ENCODE measurements around the gene SANBR.

Gene SANBR

GRCh38 chr2:61090386-61090921 lies 24.8 kb downstream of the SANBR start:
- peaks cover 8% of the 10 kb centered on the region; the same call in 1 of the 2 replicates for H3K36me3 ChIP-seq (ENCODE audit: insufficient read depth, low read depth, low read length)
- H3K9ac ChIP-seq (ENCODE audit: low read depth, low read length) = no peak overlapping the region
- H3K27me3 ChIP-seq (ENCODE audit: insufficient read depth, low read length) = no peaks in the 10 kb centered on the region
- H3K9me3 ChIP-seq (ENCODE audit: insufficient read depth, low read depth, low read length) = no peaks in the 10 kb centered on the region
- no peak overlapping the region for H3K27ac ChIP-seq (ENCODE audit: low read length)
- H3K4me1 ChIP-seq (ENCODE audit: insufficient read depth, low read length) = no peaks in the 10 kb centered on the region
- H3K4me3 ChIP-seq (ENCODE audit: low read length) = no peak overlapping the region

- Histone ChIP-seq H3K9ac (ENCODE audit: low read depth, low read length) (no peak overlapping the region), H3K27ac (ENCODE audit: low read length) (no peak overlapping the region), H3K36me3 (ENCODE audit: insufficient read depth, low read depth, low read length) (peaks cover 5% of the 10 kb centered on the region; the same call in 1 of the 2 replicates), H3K4me3 (ENCODE audit: low read length) (no peak overlapping the region), H3K9me3 (ENCODE audit: insufficient read depth, low read depth, low read length) (no peaks in the 10 kb centered on the region), H3K27me3 (ENCODE audit: insufficient read depth, low read length) (no peaks in the 10 kb centered on the region), H3K4me1 (ENCODE audit: insufficient read depth, low read length) (no peaks in the 10 kb centered on the region)
These were observed 25.8 kb downstream of the SANBR start for GRCh38 chr2:61091485-61091884.

- Histone ChIP-seq H3K4me3 (ENCODE audit: low read length) (no peak overlapping the region), H3K27ac (ENCODE audit: low read length) (no peak overlapping the region)
These were observed 30.8 kb downstream of the SANBR start for GRCh38 chr2:61096438-61096837.

GRCh38 chr2:61100801-61101200 lies 35.1 kb downstream of the SANBR start:
- no peak overlapping the region for H3K4me3 ChIP-seq (ENCODE audit: low read length)
- no peak overlapping the region for H3K27ac ChIP-seq (ENCODE audit: low read length)
- no peaks in the 10 kb centered on the region for H3K9me3 ChIP-seq (ENCODE audit: insufficient read depth, low read depth, low read length)
- no peaks in the 10 kb centered on the region for H3K27me3 ChIP-seq (ENCODE audit: insufficient read depth, low read length)
- no peaks in the 10 kb centered on the region for H3K4me1 ChIP-seq (ENCODE audit: insufficient read depth, low read length)
- no peaks in the 10 kb centered on the region for H3K36me3 ChIP-seq (ENCODE audit: insufficient read depth, low read depth, low read length)
- H3K9ac ChIP-seq (ENCODE audit: low read depth, low read length) = no peak overlapping the region

More at GRCh38 chr2:61096438-61096837, 30.8 kb downstream of the SANBR start:
- Histone ChIP-seq H3K27me3 (ENCODE audit: insufficient read depth, low read length) (no peaks in the 10 kb centered on the region), H3K36me3 (ENCODE audit: insufficient read depth, low read depth, low read length) (no peaks in the 10 kb centered on the region), H3K9ac (ENCODE audit: low read depth, low read length) (no peak overlapping the region), H3K4me1 (ENCODE audit: insufficient read depth, low read length) (no peaks in the 10 kb centered on the region), H3K9me3 (ENCODE audit: insufficient read depth, low read depth, low read length) (no peaks in the 10 kb centered on the region)

GRCh38 chr2:61109291-61109690 lies 43.6 kb downstream of the SANBR start:
- H3K36me3 ChIP-seq (ENCODE audit: insufficient read depth, low read depth, low read length) = peaks cover 13% of the 10 kb centered on the region
- H3K4me3 ChIP-seq (ENCODE audit: low read length) = no peak overlapping the region
- no peaks in the 10 kb centered on the region for H3K27me3 ChIP-seq (ENCODE audit: insufficient read depth, low read length)
- H3K9me3 ChIP-seq (ENCODE audit: insufficient read depth, low read depth, low read length) = peaks cover 14% of the 10 kb centered on the region
- H3K27ac ChIP-seq (ENCODE audit: low read length) = no peak overlapping the region
- H3K9ac ChIP-seq (ENCODE audit: low read depth, low read length) = no peak overlapping the region
- H3K4me1 ChIP-seq (ENCODE audit: insufficient read depth, low read length) = no peaks in the 10 kb centered on the region

GRCh38 chr2:61111708-61112107 lies 46.0 kb downstream of the SANBR start:
- Histone ChIP-seq H3K36me3 (ENCODE audit: insufficient read depth, low read depth, low read length) (peaks cover 17% of the 10 kb centered on the region), H3K27ac (ENCODE audit: low read length) (no peak overlapping the region), H3K9me3 (ENCODE audit: insufficient read depth, low read depth, low read length) (peaks cover 18% of the 10 kb centered on the region), H3K4me3 (ENCODE audit: low read length) (no peak overlapping the region), H3K27me3 (ENCODE audit: insufficient read depth, low read length) (no peaks in the 10 kb centered on the region), H3K4me1 (ENCODE audit: insufficient read depth, low read length) (no peaks in the 10 kb centered on the region), H3K9ac (ENCODE audit: low read depth, low read length) (no peak overlapping the region)

GRCh38 chr2:61114147-61114546 lies 48.5 kb downstream of the SANBR start:
- no peak overlapping the region for H3K9ac ChIP-seq (ENCODE audit: low read depth, low read length)
- H3K4me3 ChIP-seq (ENCODE audit: low read length) = no peak overlapping the region
- H3K36me3 ChIP-seq (ENCODE audit: insufficient read depth, low read depth, low read length) = peaks cover 32% of the 10 kb centered on the region
- H3K9me3 ChIP-seq (ENCODE audit: insufficient read depth, low read depth, low read length) = peaks cover 18% of the 10 kb centered on the region
- H3K27me3 ChIP-seq (ENCODE audit: insufficient read depth, low read length) = no peaks in the 10 kb centered on the region
- no peak overlapping the region for H3K27ac ChIP-seq (ENCODE audit: low read length)
- no peaks in the 10 kb centered on the region for H3K4me1 ChIP-seq (ENCODE audit: insufficient read depth, low read length)

Measured in iPS-20b (cell line).